ENCODE results near the gene TTBK2.

GRCh38 chr15:42710662-42711061 is 209.9 kb downstream of the TTBK2 start:
- TF ChIP-seq CTCF (IDR thresholded peaks at IDR 0.05; ENCODE audit: low read length) = no peak
- TF ChIP-seq EZH2 (IDR thresholded peaks at IDR 0.05; ENCODE audit: borderline replicate concordance, low read length) = no peak
